ENCODE results near the gene CSPG4.

Gene CSPG4

GRCh38 chr15:75669879-75670212 lies 42.8 kb downstream of the CSPG4 start:
- no peak overlapping the region for H3K4me3 ChIP-seq (ENCODE audit: low read depth in 1 of 2, low read length in 1 of 2)
- TF ChIP-seq, protein P1, sequence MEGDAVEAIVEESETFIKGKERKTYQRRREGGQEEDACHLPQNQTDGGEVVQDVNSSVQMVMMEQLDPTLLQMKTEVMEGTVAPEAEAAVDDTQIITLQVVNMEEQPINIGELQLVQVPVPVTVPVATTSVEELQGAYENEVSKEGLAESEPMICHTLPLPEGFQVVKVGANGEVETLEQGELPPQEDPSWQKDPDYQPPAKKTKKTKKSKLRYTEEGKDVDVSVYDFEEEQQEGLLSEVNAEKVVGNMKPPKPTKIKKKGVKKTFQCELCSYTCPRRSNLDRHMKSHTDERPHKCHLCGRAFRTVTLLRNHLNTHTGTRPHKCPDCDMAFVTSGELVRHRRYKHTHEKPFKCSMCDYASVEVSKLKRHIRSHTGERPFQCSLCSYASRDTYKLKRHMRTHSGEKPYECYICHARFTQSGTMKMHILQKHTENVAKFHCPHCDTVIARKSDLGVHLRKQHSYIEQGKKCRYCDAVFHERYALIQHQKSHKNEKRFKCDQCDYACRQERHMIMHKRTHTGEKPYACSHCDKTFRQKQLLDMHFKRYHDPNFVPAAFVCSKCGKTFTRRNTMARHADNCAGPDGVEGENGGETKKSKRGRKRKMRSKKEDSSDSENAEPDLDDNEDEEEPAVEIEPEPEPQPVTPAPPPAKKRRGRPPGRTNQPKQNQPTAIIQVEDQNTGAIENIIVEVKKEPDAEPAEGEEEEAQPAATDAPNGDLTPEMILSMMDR (IDR thresholded peaks at IDR 0.05): no peak
- no peak overlapping the region for H3K27ac ChIP-seq
- H3K4me1 ChIP-seq (ENCODE audit: control insufficient read depth in 1 of 2, insufficient read depth in 1 of 2, low read depth in 1 of 2, low read length in 1 of 2): peaks cover 0 to 5% of the 10 kb centered on the region in 2 experiments
- no peaks in the 10 kb centered on the region for H3K36me3 ChIP-seq
- peaks cover 17% of the 10 kb centered on the region for H3K27me3 ChIP-seq
- H3K9me3 ChIP-seq: no peaks in the 10 kb centered on the region

DNA sequence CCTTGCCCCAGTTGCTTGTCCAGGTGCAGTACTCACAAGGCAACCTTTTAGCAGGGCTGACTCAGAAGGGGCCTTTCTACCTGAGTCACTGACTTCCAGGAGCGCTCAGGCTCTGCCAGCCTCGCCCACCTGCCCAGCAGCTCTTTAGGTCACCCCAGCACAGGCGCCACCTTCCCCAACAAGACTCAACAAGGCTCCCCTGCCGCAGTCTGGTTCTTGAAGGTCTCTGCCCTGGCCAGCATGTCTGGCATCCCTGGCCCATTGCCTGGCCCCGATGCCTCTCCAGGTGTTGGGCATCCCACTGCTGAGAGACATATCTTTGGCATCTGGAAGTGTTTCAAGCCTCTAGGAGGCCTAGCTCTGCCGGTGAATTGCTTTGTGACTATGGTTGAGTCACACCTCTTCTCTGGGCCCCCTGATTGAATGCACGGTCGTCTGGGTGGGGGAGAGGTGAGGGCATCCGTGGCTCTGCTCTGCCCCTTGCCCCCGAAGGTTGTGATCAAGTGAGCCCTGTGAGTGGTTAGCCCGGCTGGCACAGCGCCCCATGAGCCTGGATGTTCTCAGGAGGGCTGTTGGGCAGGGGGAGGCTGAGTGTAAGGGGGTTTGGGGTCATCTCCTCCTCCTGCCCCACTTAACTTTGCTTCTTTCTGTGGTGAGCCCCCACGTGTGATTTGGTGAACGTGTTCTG lies 43.3 kb downstream of the CSPG4 start:
- H3K27ac ChIP-seq: no peak overlapping the region
- no peaks in the 10 kb centered on the region for H3K36me3 ChIP-seq
- peaks cover 22% of the 10 kb centered on the region for H3K27me3 ChIP-seq
- no peaks in the 10 kb centered on the region for H3K9me3 ChIP-seq
- TF ChIP-seq, protein P1 (IDR thresholded peaks at IDR 0.05): no peak
- no peak overlapping the region for H3K4me3 ChIP-seq (ENCODE audit: low read depth in 1 of 2, low read length in 1 of 2)
- peaks cover 0 to 5% of the 10 kb centered on the region in 2 experiments for H3K4me1 ChIP-seq (ENCODE audit: control insufficient read depth in 1 of 2, insufficient read depth in 1 of 2, low read depth in 1 of 2, low read length in 1 of 2)

DNA sequence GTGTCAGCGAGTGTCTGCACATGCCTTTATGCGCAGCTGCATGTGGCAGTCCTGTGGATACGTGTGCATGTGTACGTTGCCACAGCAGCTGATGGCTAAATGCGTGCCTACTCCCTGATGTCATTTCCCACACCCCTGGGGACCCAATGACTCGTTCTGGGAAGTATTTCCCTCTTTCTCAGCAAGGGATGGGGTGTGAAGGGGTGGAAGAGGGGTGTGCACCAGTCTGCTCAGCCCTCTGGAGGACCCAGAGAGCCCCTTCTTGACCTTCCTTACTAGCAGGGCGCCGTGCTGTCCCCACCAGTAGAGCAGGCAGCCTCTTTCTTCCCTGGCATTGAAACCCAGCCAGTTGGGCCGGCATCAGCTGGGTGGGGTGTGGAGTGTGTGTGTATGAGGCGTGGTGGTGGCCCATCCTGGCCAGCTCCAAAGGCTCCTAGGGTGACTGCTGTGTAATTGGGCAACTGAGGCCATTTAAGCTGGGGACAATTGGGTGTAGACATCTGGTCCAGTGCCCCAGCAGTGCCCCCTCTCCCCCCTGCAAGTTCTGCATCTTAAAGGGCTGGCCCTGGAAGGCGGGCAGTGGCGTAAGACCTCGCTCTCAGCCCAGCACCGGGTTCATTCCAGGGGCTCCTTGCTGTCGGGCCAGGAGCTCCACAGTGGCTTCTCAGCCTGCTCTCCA lies 45.7 kb downstream of the CSPG4 start:
- Histone ChIP-seq H3K36me3 (no peaks in the 10 kb centered on the region), H3K27ac (no peak overlapping the region), H3K4me1 (ENCODE audit: control insufficient read depth in 1 of 2, insufficient read depth in 1 of 2, low read depth in 1 of 2, low read length in 1 of 2) (peaks cover 0 to 5% of the 10 kb centered on the region in 2 experiments), H3K4me3 (ENCODE audit: low read depth in 1 of 2, low read length in 1 of 2) (no peak overlapping the region), H3K27me3 (peaks cover 42% of the 10 kb centered on the region), H3K9me3 (no peaks in the 10 kb centered on the region)
- TF ChIP-seq, protein P1 (IDR thresholded peaks at IDR 0.05): no peak

DNA sequence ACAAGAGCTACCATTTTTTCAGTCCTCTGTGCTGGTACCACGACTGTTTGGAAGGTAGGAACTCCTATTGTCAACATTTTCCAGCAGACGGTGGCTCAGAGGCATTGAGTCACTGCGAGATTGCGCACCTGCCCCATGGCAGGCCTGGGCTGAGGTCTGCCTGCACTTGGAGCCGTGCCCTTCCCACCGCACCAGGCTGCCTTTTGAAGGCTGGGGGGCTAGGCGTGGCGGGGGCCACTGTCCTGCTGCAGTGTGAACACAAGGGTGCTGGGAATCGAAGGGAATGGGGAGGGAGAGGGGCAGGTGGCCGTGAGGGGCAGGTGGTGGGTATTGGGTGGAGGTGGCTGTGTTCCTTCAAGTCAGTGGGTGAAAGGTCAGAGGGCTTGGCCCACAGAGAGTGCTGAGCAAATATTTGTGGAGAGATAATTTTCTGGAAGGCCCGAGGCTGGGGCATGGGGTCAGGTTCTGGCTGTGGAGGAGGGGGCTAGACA lies 48.7 kb downstream of the CSPG4 start:
- TF ChIP-seq, protein P1 (IDR thresholded peaks at IDR 0.05): no peak
- H3K4me1 ChIP-seq (ENCODE audit: control insufficient read depth in 1 of 2, insufficient read depth in 1 of 2, low read depth in 1 of 2, low read length in 1 of 2): peaks cover 0 to 5% of the 10 kb centered on the region in 2 experiments
- no peaks in the 10 kb centered on the region for H3K36me3 ChIP-seq
- no peak overlapping the region for H3K4me3 ChIP-seq (ENCODE audit: low read depth in 1 of 2, low read length in 1 of 2)
- peaks cover 55% of the 10 kb centered on the region for H3K27me3 ChIP-seq
- no peaks in the 10 kb centered on the region for H3K9me3 ChIP-seq
- H3K27ac ChIP-seq: no peak overlapping the region

- Histone ChIP-seq H3K27me3 (peaks cover 55% of the 10 kb centered on the region), H3K4me3 (ENCODE audit: low read depth in 1 of 2, low read length in 1 of 2) (no peak overlapping the region), H3K4me1 (ENCODE audit: control insufficient read depth in 1 of 2, insufficient read depth in 1 of 2, low read depth in 1 of 2, low read length in 1 of 2) (peaks cover 0 to 5% of the 10 kb centered on the region in 2 experiments), H3K9me3 (no peaks in the 10 kb centered on the region), H3K27ac (no peak overlapping the region), H3K36me3 (no peaks in the 10 kb centered on the region)
- TF ChIP-seq, protein P1 (IDR thresholded peaks at IDR 0.05): no peak
These were observed 49.7 kb downstream of the CSPG4 start for GRCh38 chr15:75662823-75663519.
